ENCODE results near the gene MAB21L1.

The MAB21L1 gene

DNA sequence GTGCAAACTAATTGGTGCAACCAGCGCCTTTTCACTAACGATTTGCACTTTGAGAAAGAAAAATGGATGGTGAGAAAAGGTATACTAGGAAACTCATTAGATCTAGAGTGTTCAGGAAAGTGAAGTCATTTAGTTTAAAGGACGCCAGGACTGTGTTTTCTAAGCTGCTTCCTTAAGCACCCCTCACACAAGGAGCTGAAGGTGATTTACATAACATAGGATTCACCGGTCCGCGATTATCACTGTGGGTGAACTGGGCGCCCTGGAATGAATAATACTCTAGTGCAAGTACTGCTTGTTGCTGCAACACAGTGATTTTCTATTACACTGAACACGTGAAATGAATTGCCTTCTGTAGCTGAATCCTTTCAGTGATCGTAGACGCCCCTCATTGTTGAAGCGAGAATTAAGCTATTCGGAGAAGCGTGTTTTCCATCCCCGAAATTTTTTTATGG, 2.6 kb upstream of the MAB21L1 start:
- DNase-seq = no peak

DNA sequence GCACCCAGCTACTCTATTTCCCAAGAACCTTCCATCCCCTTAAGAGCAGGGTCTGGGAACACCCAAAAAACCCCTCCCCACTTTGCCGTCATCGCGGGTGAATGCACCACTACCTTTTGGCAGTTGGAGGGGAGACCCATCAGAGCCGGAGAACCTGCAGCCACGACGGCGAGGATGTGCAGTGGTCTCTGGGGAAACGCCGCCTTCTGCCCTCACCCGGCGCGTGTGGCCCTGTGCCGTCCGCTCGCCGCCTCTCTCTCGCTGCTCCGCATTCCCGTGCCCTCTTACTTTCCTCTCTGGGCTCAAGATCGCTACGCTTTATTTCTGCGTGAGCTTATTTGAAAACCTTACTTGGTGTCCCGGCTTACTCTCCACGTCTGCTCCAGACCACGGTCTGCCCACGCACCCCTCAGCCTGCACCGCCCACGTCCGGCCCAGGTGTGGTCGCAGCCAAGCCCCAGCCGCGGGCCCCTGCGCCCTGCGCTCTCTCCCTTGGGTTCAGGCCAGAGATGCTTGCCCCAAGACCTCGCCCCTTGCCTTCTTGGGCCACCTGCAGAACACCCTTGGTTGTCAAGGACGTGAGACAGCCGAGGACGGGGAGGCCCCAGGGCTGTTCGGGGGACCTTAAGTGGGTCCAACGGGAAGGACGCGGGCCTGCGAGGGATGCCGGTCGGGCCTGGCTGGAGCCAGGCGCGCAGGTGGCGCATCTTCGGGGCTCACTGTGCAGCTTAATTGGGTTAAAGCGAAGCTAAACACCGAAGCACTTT, 2.0 kb upstream of the MAB21L1 start:
- no peak for DNase-seq

DNA sequence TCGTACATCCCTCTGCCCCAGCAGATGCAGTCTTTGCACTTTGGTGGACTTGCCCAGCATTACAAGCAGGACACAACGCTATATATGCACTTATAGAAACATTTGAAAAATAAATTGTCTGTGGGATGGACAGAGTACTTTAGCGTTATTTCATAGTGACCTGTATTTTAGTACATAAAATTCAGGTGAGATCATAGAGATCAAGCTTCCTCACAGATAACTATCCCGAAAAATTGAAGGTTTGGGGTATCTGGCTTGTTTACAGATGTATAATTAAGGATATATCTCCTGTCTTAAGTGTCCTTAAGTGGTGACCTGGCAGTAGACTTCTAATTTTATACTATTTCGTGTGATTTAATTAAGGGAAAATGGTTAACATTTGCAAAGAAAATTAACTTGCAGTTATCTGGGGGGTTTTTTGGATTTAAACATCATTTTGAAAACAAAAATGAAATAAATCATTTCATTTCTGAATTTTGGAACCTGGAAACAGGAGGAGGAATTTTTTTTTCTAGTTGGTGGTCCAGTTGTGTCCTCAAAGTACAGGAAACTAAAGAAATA, 977 bp upstream of the MAB21L1 start:
- DNase-seq = no peak

DNA sequence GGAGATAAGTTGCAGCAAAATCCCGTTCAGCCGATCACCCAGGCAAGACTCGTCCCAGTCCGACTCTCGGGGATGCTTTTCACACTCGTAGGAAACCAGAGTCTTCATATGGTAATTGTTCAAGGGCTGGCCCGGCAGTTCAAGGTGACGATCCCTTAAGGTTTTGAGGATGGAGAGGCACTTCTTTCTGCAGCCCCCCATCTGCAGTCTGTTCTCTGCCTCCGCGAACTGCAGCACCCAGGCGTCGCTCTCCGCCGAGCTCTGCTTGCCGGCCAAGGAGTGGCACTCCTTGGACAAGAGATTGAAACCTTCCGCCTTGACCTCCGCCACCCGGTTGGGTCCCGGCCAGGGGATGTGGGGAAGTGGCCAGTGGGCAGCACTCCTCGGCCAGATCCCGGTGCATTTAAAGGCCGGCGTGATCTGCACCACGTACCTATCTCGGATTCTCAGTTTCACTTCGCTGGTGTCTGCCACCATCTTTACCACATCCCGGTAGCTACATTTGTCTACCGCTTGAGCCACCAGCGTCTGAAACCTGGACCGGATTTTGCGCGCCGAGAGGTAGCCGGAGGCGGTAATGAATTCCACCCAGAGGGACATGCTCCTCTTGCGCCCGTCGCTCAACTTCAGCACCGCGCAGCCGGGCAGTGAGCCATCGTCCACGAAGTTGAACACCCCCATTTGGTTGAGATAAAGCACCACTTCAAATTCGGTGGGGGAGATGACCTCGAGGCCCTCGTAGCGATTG, 1.1 kb downstream of the MAB21L1 start:
- no peak for DNase-seq

DNA sequence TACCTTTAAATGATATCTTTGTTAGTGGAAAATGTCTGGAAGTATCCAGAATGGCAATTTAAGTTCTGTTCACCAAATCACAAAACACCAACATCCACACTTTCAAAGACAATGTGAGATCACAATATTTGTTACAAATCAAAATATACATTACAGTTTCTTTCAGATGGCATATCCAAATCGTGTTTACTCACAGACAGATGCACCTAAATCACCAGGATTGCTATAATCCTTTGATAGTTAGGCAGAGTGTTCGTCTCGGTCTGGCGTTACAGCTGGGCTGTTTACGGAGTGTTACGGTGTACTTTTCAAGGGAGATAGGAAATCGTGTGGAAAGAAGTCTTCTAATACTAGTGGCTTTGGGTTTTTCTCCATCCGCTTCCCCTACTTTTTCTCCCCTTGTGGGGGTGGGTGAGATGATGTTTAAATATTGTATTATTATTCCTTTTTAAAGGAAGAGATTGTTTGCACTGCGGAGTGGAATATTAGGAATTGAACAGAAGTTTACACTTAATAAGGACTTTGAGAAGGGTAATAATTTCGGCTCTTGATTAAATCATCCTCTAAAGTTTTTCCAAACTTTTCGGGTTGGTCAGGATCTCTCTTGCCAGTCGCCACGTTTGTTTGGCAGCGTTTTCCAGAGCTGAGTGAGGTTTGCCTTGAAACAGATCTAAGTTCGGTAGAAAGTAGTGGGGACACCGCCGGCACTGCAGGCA, 1.8 kb downstream of the MAB21L1 start:
- no peak for DNase-seq

DNA sequence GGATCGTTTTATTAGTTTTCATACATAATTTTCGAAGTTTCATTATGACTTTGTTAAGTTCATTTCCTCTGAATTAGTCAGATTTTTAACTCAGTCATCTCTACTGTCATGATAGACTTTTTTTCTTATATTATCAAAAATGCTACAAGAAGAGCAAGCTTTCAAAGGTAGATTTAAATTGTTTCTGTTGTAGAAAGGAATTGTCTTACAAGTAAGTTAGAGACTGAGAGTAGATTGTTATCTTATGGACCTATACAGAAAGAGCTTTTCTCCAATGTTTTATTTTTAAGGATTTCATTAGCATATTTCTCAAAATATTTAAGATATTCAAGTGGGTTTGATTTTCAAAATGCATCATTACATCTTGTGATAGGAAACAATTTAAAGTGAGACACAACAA, 2.7 kb downstream of the MAB21L1 start:
- DNase-seq = no peak

DNA sequence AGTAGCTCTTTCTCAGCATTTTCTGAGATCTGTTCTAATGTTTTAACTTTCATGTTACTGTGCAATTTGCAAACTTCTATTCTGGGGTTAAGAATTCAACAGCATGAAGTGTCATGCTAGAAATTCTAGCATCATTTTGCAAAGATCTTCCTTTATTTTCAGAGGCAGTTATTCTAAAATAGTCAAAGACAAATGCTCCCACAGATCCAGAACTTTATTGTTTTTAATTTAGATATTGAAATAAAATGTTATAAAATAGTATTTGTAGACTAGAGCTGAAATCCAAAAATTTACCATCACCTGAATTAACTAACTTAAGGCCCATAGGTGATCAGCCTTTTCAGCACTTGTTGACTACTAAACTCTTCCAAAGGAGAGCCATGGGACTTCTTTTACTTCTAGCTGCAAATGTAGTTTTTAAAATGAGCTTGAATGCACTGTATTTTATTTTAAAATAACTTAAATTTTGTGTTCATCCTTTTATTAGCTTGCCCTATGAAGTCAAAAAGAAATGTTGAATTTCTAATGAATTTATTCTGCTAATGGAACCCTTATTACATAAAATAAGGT, 3.2 kb downstream of the MAB21L1 start:
- no peak for DNase-seq

DNA sequence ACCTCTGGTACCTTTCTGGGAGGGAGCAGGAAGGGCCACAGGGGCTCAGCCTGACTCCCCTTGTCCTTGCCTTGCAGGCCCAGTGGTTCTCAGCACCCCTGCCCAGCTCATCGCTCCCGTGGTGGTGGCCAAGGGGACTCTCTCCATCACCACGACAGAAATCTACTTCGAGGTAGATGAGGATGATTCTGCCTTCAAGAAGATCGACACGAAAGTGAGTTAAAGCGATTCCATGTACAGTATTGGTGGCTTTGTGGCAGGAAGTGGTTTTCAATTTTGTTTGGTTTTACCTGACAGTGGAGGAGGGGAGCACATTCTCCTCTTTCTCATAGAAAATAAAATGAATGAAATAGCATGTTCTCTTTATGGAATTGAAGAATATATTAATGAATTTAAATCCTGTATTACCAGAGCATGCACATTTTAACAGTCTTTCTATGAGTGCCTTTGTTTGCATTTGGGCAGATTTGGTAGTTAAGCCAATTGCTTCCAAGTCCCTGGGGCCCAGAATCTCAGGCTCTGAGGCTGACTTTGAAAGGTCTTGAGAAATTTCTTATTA, 4.1 kb downstream of the MAB21L1 start:
- no peak for DNase-seq

DNA sequence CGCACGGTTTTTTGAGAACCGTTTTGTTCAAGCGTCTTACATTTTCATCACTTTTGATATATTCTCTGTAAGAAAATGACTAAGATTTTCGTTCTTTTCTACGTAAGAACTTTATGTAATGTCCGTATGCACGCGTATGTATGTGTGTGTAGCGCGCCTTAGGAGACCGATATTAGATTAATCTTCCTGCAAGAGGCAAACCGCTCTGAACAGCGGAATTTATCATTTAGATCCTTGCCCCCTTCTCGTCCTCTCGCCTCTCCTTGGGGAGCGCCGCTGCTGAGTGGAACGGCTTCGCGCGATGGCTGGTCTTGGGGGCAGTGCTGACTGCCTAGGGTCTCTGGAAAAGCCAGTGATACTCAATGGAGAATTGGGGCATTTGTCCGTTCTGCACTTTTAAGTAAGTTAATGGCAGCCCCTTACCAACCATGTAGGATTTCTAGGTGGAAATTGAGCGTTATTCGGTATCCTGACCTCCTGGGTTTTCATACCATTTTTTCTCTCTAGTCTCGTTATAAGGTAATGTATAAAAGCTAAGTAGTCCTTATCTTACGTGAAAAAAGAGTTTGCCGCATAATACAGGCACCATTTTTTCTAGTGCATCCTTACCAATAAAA, 4.7 kb downstream of the MAB21L1 start:
- DNase-seq = no peak

DNA sequence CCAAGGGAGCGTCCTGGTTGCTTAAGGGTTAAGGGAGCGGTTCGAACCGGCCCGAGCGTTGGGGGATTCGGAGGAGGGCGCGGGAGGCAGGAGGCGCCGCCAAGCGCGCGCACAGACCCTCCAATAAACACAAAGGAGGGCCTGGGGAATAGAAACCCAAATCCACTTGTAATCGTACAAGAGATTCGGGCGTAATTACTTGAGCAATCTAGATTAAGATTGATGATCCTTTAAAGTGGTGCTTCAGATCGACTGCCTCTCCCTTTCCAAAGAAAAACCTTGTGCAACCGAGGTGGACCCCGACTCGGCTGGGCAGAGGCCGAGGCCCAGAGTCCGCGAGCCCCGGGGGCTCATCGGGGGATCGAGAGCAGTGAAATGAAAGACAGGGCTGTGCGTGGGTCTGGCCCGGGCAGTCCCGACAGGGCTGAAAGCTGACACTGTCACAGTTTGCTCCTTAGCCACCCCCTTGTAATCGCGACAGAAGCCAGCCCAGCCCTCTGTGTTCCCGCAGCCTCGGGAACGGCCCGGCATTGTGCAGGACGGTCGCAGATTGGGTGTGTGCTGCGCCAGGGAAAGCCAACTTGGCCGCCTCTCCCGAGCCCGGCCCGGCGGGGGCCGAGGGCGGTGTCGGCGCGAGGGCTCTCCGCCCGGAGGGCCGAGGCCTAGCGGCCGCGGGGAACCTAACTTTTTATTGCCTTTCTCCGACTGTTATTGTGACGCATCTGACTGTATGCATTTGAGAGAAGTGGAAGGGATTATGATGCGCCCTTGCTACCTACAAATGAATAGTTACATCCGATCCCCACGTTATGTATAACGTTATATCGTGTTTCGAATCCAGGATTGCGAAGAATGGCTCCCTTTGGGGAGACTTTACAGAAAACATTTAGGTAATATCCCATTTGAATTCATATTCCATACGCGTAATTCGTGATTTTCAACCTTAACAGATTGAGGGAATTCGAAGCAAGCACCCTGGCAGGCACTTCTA, 5.5 kb downstream of the MAB21L1 start:
- no peak for DNase-seq

DNA sequence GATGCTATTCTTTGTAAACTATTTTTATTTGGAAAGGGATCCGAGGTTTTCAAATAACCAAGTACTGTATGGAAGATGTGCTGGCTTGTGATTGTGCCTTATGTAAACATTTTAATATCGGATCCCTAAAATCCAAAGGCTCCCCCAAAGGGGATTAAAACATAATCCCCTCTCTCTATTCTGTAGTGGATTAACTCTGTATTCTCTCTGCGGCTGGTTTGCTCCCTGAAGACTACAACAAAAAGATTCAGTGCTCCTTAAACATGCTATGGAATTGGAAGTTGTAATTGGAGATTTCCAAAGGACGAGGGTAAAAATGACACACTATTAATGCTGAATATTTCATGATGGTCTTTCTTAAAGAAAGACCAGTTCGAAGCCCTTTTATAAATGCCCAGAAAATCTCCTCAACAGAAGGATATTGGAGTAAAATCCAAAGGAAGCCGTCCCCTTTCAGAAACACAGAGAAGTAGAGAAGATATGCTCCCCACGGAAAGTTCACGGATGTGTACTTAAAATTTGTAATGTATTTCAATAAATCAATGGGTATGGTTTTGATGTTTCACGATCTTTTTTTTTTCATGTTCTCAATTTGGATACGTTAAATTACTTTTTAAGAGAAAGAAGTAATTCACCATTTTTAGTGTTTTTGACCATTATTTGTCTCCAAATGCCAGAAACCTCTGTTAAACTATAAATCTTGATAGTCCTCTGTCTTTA, 6.5 kb downstream of the MAB21L1 start:
- DNase-seq = no peak

DNA sequence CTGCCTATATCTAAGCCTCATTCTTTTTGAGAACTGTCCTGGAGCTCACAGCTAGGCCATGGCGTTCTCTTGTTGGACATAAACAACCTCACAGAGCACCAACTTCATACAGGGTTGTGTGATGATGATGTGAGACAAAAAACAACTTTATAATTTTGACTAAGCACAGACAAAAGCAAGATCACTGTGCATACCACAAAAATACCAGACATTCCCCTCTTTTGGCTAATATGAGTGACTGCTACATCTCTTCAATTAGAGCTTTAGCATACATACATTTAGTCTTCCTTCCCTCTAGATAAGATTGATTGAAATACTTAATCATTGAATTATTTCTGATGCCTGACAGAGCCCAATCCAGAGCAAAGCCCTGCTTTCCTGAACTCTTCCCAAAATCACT, 8.3 kb downstream of the MAB21L1 start:
- DNase-seq = no peak

DNA sequence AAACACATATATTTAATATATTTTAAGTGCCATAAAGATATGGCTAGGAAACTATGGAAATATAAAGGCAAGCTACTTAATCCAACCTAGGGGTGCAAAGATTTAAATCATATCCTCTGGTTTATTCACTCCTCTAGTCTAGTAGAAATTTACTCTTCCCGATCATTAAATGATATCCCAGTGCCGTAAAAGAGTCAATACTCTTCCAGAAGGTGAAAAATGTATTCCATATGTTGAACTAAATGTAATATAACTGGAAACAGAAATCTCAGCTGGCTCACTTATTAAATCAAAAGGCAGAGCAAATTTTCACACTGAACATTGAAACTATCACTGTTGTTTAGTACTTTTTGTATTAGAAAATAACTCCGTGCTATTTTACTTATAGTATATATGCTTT, 11.1 kb downstream of the MAB21L1 start:
- DNase-seq = no peak

DNA sequence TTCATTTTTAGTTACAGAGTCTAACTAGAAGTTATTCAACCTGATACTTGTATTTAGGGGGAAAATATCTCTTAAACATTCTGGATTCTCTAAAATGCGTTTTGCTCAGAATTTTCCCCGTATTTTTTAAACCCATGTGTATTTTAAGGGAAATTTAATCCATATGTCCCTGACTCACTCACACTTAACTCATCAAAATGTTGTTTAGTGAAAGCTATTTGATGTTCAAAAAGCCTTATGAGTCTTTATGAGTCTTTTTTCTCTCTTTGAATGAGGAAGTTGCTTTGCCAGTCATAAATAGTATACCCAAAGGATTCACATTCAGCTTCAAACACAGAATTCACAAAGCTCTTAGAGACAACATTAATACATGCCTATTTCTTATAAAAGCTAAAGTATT, 16.4 kb downstream of the MAB21L1 start:
- no peak for DNase-seq

DNA sequence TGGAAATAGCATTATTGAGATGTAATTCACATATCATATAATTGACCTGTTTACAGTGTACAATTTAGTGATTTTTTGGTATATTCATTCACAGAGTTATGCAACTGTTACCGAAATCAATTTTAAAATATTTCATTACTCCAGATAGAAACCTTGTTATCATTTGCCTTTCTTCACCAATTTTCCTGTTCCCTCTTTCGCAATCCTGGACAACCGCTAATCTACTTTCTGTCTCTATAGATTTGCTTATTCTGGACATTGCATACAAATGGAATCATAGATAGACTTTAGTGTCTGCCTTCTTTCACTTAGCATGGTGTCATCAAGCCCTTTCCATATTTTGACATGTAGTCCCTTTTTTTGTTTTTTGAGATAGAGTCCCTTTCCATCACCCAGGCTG, 19.2 kb downstream of the MAB21L1 start:
- no peak for DNase-seq

DNA sequence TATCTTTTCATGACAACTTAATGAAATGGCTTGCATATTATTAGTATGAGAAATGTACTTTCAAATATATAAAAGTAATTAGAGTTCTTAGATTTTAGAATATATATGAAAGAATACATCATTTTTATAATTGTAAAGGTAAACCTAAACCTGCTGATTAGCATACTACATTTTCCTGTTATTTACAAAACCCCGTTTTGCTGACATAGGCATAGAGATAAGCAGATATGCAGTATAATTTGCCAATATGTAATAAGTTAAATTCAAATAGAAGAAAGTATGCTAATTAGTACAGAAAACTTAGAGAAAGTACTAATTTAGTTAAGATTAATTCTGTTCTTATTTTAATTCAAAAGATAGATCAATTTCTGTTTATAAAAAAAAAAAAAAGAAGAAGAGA, 21.5 kb downstream of the MAB21L1 start:
- no peak for DNase-seq

DNA sequence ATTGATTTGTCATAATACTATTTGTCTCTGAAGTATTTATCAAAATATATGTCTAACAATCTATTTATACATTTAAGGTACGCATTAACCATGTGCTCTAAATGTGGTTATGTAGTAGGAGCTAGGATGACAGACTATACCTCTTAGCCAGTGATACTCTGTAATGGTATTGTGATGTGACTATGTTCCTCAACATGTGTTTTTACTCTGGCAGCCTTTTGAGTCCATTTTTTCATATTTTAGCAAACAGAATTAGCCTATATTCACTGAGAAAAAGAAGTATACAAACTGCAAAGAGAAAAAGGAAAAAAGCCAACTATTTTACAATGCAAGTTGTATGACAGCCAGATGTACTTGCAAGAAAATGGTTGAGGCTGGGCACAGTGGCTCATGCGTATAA, 26.7 kb downstream of the MAB21L1 start:
- no peak for DNase-seq

DNA sequence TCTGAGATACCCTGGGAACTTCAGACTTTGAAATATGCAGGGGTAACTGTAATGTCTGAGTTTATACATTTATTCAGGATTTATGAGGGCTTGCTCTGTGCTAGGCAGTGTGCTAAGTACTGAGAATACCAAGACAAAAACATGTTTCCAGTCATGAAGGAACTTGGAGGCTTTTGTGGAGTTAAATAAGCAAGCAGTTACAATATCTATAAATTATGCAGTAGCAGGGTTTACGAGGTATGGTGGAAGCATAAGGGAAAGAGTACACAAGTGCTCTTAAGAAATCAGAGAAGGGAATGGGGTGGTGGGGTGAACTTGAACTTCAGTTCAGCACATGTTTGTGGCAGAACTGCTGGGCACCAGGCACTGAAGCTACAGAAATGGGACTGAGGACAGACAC, 28.0 kb downstream of the MAB21L1 start:
- DNase-seq = no peak
